GM18868 (cell line): ENCODE results near the gene PPP1R9B.

ENCODE experiments used
- ATAC-seq: cut with Tn5 transposase; IDR thresholded peaks from one replicate; pipeline ENCODE4 v1.9.1; 2021; ENCODE audit warnings: mild to moderate bottlenecking, moderate library complexity; ENCODE audit not compliant: unreplicated experiment

PPP1R9B gene

DNA sequence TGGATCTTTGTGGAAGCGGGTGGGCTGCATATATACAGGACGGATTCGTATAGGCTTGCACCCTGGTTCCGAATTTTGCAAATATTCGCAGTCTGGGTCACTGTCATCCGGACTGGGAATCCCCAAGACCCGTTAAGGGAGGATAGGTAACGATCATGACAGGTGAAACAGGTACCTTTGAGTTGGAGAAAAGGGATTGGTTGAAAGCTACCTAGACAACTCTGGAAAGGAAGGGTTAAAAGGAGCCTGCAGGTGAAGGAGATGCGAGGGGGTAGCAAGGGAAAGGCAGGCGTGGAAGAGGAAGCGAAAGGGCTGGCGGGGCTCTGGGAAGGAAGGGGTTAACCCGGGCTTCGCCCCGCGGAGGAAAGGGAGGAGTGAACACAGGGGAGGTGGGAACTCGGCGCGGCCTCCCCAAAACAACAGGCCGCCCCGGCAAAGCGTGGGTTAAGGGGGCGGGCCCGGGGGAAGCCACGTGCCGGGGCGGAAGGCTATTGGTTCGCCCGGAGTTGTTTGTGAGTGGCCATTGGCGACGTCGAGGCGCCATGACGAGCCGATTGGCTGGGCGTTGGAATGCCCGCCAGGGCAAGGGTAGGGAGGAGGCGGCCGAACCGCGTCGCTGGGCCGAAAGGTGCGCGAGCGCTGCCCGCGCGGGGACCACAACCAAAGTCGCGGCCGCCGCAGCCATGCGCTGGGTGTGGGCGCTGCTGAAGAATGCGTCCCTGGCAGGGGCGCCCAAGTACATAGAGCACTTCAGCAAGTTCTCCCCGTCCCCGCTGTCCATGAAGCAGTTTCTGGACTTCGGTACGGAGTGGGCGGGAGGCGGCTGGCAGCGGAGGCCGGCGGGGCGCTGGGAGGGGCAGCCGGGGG, 55.5 kb downstream of the PPP1R9B start, which contains the start of gene PDK2:
PDK2 (plus strand) TSS at position 599 of the 867 bp plus-strand sequence; CDS start at position 684, 85 bp downstream.
- peak; percentile 87 for ATAC-seq

DNA sequence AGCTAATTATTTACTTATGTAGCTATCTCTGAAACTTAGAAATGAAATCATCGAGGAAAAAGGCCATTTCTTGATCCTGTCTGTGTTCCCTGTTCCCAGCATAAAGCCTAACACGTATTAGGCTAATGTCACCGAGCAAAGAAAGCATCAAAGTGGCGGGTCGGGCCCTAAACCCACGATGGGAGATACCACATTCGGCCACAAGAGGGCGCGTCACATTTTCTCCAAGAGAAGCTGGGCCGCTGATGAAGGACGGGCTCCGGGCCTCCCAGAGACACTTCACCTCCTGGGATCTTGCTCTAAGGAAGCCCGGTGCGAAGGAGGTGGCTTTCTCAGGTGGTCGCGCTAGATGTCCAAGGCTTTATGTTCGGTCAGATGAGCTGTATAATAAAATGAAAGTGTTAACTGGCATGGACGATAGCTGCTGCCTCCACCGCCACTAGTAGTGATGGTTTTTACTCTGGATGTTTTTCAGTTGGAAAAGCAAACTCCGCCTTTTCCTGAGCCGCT, 56.2 kb downstream of the PPP1R9B start:
- peak; percentile 38 for ATAC-seq

DNA sequence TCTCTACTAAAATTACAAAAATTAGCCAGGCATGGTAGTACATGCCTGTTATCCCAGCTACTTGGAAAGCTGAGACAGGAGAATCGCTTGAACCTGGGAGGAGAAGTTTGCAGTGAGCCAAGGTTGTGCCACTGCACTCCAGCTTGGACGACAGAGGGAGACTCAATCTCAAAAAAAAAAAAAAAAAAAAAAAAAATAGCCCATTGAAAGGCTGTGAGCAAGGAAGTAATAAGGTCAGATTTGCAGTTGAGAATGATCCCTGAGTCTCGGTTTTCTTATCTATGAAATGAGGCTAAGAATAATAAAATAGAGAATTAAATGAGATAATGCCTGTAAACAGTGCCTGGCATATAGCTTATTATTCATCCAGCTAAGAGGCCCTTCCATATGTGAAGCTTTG, 56.7 kb downstream of the PPP1R9B start:
- ATAC-seq, result no peak

DNA sequence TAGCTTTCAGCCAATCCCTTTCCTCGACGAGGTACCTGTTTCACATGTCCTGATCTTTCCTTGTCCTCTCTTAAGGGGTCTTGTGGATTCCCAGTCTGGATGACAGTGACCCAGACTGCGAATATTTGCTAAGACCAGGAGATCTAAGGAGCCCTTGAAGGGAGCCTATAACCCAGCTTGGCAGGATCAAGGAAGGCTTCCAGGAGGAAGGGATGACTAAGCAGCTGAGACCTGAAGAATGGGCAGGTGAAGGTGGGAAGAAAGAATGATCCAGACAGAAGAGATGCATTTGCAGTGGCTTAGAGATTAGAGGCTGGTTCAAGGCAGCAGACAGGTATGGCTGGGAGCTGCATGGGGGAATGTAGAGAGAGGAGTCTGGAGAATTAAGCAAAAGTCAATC, 57.2 kb downstream of the PPP1R9B start:
- no peak for ATAC-seq

DNA sequence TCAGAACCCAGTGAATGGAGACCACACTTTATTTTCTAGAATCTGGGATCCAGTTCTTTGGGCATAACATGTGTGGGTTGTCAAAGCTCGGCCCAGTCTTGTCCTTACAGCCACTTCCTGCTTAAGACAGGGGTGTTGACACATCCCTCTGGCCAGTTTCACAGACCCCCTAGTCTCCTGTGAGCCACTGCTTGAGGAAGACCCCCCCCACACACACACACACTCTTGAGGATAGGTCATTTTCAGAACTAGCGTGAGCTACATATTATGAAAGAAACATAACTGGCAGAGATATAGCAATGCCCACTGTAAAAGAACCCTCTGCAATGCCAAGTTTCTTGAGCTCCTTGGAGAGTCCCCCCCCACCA, 58.6 kb downstream of the PPP1R9B start:
- ATAC-seq, result no peak

DNA sequence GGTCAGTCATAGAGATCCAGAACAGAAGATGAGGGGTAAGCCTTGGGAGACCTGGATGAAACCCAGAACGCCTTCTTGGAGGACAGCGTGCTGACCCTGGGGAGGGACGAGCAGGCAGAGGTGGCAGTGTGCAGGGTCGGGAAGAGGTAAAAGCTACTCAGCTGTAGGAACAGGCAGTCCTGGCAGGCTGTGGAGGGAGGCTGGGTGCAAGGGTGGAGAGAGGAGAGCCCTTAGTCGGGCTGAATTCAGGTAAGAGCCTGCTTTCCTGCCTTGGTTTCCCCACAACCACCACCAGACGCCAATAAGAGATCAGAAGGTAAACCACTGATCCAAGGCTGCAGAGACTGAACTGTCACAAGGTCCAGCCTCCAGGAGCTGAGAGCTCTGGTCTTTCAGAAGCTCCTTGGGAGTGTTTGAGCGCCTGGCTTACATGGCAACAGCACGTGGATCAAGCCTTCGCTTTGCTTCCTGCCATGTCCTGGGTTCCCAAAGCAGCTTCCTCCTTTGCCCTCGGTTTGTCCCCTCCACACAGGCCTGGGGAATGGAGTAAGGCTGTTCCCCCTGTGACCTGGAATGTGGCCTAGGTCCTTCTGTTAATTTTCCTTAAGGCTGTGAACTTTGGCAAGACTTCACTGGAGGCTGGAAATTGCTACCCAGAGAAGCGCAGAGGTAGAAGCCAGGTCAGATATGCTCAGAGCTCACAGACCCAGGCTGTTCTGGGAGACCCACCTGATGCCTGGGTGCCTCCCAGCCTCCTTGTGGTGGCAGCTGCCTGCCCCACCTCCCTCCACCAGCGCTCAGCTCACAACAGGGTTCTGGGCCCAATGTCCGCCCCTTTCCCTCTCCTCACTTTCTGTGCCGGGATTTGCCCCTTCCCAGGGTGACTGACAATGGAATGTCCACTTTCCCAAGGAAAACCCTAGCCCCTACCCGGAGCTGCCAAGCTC, 59.2 kb downstream of the PPP1R9B start:
- no peak for ATAC-seq

- no peak for ATAC-seq
Measured at GRCh38 chr17:50090071-50090470, 60.4 kb downstream of the PPP1R9B start.

- no peak for ATAC-seq
Measured at GRCh38 chr17:50088952-50089825, 61.3 kb downstream of the PPP1R9B start.

DNA sequence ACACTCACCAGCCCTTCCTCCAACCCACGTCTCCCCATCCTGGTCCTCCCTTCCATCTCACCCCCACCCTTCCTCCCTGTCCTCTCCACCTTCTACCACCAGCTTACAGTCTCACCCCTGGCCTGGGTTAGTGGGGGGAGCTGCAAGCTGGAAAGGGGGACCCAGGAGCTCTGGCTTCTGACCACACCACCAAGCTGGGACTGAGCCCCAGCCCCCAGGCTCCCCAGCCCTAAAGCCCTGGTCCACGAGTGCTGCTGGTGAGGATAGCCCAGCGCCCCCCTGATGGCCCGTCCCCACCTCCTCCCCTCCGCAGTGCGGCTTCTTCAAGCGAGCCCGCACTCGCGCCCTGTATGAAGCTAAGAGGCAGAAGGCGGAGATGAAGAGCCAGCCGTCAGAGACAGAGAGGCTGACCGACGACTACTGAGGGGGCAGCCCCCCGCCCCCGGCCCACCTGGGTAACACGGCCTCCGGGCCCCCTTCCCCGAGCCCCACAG, 62.5 kb downstream of the PPP1R9B start:
- no peak for ATAC-seq

GRCh38 chr17:50087246-50087911, 63.1 kb downstream of the PPP1R9B start:
- peak; percentile 56 for ATAC-seq
